ENCODE measurements around the gene TLCD4.

The TLCD4 gene

DNA sequence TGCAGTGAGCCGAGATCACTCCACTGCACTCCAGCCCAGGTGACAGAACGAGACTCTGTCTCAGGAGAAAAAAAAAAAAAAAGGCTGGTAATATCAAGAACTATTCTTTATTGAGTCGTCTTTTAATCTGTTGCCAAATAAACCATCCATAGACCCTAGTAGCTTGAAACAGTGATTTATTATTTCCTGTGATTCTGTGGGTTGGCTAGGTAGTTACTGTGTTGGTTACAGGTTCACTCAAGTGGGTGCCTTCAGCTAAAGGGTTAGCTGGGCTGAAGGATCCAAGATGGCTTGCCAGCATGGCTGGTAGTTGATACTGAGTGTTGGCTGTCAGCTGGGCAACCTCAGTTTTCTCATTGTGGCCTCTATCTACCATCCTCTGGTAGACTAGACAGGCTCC, 9.2 kb downstream of the TLCD4 start:
- DNase-seq (ENCODE audit: low spot score), result no peak
- TF ChIP-seq, protein P1, sequence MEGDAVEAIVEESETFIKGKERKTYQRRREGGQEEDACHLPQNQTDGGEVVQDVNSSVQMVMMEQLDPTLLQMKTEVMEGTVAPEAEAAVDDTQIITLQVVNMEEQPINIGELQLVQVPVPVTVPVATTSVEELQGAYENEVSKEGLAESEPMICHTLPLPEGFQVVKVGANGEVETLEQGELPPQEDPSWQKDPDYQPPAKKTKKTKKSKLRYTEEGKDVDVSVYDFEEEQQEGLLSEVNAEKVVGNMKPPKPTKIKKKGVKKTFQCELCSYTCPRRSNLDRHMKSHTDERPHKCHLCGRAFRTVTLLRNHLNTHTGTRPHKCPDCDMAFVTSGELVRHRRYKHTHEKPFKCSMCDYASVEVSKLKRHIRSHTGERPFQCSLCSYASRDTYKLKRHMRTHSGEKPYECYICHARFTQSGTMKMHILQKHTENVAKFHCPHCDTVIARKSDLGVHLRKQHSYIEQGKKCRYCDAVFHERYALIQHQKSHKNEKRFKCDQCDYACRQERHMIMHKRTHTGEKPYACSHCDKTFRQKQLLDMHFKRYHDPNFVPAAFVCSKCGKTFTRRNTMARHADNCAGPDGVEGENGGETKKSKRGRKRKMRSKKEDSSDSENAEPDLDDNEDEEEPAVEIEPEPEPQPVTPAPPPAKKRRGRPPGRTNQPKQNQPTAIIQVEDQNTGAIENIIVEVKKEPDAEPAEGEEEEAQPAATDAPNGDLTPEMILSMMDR (IDR thresholded peaks at IDR 0.05; ENCODE audit: extremely low read depth, missing control alignments), result no peak

DNA sequence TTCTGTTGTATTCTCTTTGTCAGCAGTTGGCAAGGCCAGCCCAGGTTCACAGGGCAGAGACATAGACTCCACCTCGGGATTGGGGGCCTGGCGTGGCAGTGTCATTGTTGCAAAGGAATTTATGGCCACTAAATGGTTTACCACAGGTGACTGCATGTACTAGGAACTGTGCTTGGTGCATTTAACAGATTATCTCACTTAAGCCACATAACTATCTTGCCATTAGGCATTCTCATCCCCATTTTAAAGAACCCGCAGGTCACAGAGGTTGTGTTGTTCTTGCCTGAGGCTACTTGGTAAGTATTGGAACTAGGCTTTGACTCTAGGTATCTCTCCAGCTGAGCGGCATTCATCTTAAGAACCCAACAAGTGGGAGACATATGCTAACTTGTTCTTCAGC, 9.7 kb downstream of the TLCD4 start:
- no peak for DNase-seq (ENCODE audit: low spot score)
- TF ChIP-seq, protein P1 (IDR thresholded peaks at IDR 0.05; ENCODE audit: extremely low read depth, missing control alignments), result no peak

DNA sequence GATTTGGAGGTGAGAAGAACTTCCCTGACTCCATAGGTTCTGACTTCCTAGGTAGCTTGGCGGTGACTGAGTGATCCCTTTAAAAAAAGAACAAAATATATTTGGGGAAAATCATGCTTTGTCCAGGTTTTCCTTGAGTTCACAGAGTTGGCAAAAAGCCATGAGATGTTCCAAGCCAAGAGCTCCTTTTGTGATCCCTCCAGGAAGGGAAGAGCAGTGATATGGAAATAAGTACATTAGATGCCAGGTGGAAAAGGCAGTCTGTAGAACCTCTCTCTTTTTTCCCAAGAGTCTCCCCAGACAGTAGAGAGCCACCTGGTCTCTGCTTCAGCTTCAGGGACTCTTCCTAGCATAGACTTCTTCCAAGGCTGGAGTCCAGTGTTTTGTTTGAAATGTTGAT, 10.2 kb downstream of the TLCD4 start:
- TF ChIP-seq, protein P1 (IDR thresholded peaks at IDR 0.05; ENCODE audit: extremely low read depth, missing control alignments), result no peak
- DNase-seq (ENCODE audit: low spot score), result no peak

DNA sequence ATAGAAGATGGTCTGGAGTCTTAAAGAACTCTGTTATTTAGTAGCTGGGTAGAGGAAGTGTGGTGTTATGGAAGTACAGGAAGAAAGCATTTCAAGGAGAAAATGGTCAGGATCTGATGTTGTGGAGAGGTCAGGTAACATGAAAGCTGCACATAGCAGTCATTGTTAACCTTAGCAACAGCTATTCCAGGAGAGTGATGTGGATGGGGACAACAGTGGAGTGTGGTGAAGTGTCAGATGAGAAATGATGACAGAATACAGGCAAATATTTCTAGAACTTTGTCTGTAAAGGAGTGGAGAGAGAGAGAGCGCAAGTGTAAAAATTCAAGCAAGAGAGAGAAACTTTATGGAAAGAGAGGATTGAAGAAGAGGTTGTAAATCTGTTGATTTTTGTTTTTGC, 15.6 kb downstream of the TLCD4 start:
- TF ChIP-seq, protein P1 (IDR thresholded peaks at IDR 0.05; ENCODE audit: extremely low read depth, missing control alignments), result no peak
- no peak for DNase-seq (ENCODE audit: low spot score)

DNA sequence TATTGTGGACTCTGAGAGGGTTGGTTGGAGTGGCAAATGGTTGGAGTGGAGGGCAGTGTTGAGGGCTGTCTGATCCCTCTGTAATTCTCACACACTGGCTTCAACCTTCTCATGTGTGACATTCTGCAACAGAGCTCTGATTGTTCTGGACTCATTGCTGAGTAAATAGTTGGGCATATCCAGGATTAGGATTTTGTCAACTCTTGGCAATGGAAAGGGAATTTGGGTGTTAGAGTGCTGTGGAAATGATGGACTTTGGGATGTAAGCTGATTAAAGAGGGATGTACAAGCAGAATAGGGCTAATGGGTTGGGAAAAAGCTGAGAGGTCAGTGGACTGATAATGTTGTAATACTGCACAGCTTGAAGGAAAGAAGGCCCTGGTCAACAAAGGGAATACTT, 16.5 kb downstream of the TLCD4 start:
- no peak for DNase-seq (ENCODE audit: low spot score)
- TF ChIP-seq, protein P1 (IDR thresholded peaks at IDR 0.05; ENCODE audit: extremely low read depth, missing control alignments), result no peak

DNA sequence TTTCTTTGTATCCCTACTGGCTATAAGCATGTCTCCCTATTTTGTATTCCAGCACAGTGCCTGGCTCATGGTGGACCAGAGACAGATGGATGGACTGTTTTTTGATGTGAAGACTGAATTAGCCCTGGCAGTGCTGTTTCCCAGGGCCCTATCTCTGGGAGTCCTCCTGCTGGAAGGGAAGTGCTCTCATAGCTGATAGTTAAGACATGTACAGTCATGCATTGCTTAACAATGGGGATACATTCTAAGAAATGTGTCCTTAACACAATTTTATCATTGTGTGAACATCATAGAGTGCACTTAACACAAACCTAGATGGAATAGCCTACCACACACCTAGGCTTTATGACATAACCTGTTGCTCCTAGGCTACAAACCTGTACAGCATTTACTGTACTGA, 21.1 kb downstream of the TLCD4 start:
- TF ChIP-seq, protein P1 (IDR thresholded peaks at IDR 0.05; ENCODE audit: extremely low read depth, missing control alignments), result no peak
- DNase-seq (ENCODE audit: low spot score), result no peak

DNA sequence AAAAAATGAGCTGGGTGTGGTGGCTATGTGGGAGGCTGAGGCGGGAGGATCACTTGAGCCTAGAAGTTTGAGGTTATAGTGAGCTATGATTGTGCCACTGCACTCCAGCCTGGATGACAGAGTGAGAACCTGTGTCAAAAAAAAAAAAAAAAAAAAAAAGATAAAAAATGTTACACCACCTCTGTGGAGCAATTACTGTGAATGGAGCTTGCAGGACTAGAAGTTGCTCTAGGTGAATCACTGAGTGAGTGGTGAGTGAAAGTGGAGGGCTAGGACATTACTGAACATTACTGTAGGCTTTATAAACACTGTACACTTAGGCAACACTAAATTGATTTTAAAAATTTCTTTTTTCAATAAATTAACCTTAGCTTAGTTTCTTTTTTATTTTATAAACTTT, 21.9 kb downstream of the TLCD4 start:
- DNase-seq (ENCODE audit: low spot score), result no peak
- TF ChIP-seq, protein P1 (IDR thresholded peaks at IDR 0.05; ENCODE audit: extremely low read depth, missing control alignments), result no peak

Measured in GM20000 (cell line).